Stimulated activated CD4-positive, alpha-beta T cell treated with anti-CD3 and anti-CD28 coated beads, Interleukin-12 subunit alpha, Interleukin-12 subunit beta, amount 100 ng/mL, for 24 hours (primary cell): Measurements from ENCODE around the gene BATF.

Experiments used
- DNase-seq, 2 experiments: peaks; one replicate each; pipeline ENCODE4 v3.0.0-alpha.2; 2020; ENCODE audit warnings: low read depth in 2 of 2

The BATF gene

GRCh38 chr14:75595226-75595625, 73.0 kb downstream of the BATF start:
- DNase-seq = no peak
